A549 treated with RU486 at 1 μM for 4 hours (cell line): ENCODE data around the gene DNA2. TPM values are rescaled to one million over a fixed set of nuclear protein-coding genes. Genes with fewer than 3 reads are reported as not detected.

ENCODE experiments used
- total RNA-seq: library from RNA; stranded (reverse); fragments of 200-300 nt; extraction: Qiagen RNA extraction; gene quantifications from 5 replicates; pipeline ENCODE4 v1.2.3, GENCODE V29; 2022; ENCODE audit warnings: low read depth

DNA2 gene, protein sequence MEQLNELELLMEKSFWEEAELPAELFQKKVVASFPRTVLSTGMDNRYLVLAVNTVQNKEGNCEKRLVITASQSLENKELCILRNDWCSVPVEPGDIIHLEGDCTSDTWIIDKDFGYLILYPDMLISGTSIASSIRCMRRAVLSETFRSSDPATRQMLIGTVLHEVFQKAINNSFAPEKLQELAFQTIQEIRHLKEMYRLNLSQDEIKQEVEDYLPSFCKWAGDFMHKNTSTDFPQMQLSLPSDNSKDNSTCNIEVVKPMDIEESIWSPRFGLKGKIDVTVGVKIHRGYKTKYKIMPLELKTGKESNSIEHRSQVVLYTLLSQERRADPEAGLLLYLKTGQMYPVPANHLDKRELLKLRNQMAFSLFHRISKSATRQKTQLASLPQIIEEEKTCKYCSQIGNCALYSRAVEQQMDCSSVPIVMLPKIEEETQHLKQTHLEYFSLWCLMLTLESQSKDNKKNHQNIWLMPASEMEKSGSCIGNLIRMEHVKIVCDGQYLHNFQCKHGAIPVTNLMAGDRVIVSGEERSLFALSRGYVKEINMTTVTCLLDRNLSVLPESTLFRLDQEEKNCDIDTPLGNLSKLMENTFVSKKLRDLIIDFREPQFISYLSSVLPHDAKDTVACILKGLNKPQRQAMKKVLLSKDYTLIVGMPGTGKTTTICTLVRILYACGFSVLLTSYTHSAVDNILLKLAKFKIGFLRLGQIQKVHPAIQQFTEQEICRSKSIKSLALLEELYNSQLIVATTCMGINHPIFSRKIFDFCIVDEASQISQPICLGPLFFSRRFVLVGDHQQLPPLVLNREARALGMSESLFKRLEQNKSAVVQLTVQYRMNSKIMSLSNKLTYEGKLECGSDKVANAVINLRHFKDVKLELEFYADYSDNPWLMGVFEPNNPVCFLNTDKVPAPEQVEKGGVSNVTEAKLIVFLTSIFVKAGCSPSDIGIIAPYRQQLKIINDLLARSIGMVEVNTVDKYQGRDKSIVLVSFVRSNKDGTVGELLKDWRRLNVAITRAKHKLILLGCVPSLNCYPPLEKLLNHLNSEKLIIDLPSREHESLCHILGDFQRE
- total RNA-seq: 6.0 to 11.1 TPM (median 9.7 TPM) in 5 replicates

GRCh38 chr10:68471586-68472408 lies at the start of gene DNA2:
Gene DNA2 (minus strand): TSS chr10:68471973. CDS start chr10:68471864, 109 bp downstream.

DNA sequence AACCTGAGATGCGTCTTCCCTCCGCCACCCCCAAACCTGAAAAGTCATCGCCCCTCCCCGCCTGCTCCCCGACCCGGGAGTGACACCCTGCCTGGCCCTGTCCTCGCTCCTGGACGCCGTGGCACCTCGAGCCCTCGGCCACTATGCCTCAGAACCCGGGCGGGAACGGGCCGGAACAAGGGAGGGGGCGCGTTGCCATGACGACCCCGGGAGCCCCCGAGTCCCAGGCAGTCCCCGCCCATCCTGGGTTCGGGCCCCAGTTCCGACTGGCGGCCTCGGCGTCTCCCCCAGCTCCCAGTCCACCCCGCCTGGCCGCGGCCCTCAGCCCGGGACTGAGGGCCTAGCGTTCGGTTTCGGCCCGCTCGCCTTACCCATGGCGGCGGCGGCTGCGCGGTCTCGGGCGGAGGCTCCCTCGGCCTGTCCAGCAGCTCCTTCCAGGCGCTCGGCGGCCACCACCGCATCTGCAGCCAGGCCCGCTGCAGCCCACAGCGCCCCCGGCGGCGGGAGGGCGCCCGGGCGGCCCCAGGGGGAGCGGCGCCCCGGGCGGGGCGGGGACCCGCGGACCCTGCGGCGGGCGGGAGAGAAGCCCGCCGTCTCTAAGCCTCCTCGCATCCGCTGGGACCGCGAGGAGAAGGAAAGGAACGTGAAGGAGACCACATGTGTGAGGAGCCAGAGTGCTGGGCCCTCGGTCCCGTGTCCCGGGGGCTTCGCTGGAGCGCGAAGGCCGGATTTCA lies 64.8 kb downstream of the DNA2 start, which contains the start of gene RUFY2:
Gene RUFY2 (minus strand): TSS at position 463 of the 734 bp plus-strand sequence. CDS start 88 bp downstream, at position 375.

Other genes with a start within 250 kb of the DNA2 start
- gene ATOH7, start 239.9 kb downstream of the DNA2 start, total RNA-seq: 0.23 to 0.43 TPM (median 0.23 TPM) in 5 replicates
- 172 to 258 TPM (median 215 TPM) in 5 replicates for gene HNRNPH3, start 139.9 kb downstream of the DNA2 start, total RNA-seq
- gene PBLD, start 139.0 kb downstream of the DNA2 start, total RNA-seq: 2.7 to 5.2 TPM (median 3.4 TPM) in 5 replicates
- gene RUFY2, start 64.7 kb downstream of the DNA2 start, total RNA-seq: 5.5 to 10.9 TPM (median 8.4 TPM) in 5 replicates
- gene SLC25A16, start 55.5 kb upstream of the DNA2 start, total RNA-seq: 8.9 to 14.3 TPM (median 13.3 TPM) in 5 replicates
- gene TET1, start 88.4 kb upstream of the DNA2 start, total RNA-seq: 0.21 to 0.56 TPM (median 0.52 TPM) in 5 replicates
- gene CCAR1, start 249.3 kb upstream of the DNA2 start, total RNA-seq: 56.3 to 82.1 TPM (median 68.2 TPM) in 5 replicates